ENCODE data around the gene CHRNE. TPM values are rescaled to one million over a fixed set of nuclear protein-coding genes. Genes with fewer than 3 reads are reported as not detected.
"Not testable (repeated sequence)": the region's sequence is repeated elsewhere in the genome, so short reads cannot be mapped to it uniquely, and the experiment has no call there.

Gene CHRNE
- total RNA-seq, 2 donors from 2014 or later: 0.33 to 1.8 TPM

GRCh38 chr17:4933646-4934045 is 30.7 kb upstream of the CHRNE start:
- ATAC-seq (no peak), DNase-seq (no peak)
- Histone ChIP-seq H3K4me1 (peaks cover 12% of the 10 kb centered on the region), H3K9me3 (no peaks in the 10 kb centered on the region), H3K36me3 (replicated peaks in 1 of 2; ENCODE audit: insufficient read depth in 1 of 2, low read depth in 2 of 2) (peaks cover 0 to 9% of the 10 kb centered on the region in 2 donors), H3K27me3 (no peaks in the 10 kb centered on the region), H3K4me3 (no peak overlapping the region), H3K27ac (no peak overlapping the region)
- intact Hi-C loops (cut with DNase I): no loop called here
- 60 to 62% methylated on average over 9 to 15 of the region's 16 CpGs for WGBS, 2 donors
- TF ChIP-seq, protein P1, sequence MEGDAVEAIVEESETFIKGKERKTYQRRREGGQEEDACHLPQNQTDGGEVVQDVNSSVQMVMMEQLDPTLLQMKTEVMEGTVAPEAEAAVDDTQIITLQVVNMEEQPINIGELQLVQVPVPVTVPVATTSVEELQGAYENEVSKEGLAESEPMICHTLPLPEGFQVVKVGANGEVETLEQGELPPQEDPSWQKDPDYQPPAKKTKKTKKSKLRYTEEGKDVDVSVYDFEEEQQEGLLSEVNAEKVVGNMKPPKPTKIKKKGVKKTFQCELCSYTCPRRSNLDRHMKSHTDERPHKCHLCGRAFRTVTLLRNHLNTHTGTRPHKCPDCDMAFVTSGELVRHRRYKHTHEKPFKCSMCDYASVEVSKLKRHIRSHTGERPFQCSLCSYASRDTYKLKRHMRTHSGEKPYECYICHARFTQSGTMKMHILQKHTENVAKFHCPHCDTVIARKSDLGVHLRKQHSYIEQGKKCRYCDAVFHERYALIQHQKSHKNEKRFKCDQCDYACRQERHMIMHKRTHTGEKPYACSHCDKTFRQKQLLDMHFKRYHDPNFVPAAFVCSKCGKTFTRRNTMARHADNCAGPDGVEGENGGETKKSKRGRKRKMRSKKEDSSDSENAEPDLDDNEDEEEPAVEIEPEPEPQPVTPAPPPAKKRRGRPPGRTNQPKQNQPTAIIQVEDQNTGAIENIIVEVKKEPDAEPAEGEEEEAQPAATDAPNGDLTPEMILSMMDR (IDR thresholded peaks at IDR 0.05): no peak
- TF ChIP-seq POLR2A (IDR thresholded peaks at IDR 0.05): no peak

- WGBS, 2 donors: 85 to 86% methylated on average over 1 to 12 of the region's 12 CpGs
- ATAC-seq: no peak
- Histone ChIP-seq H3K27ac (no peak overlapping the region), H3K9me3 (no peaks in the 10 kb centered on the region), H3K4me3 (no peak overlapping the region), H3K36me3 (replicated peaks in 1 of 2; ENCODE audit: insufficient read depth in 1 of 2, low read depth in 2 of 2) (peaks cover 0 to 5% of the 10 kb centered on the region in 2 donors), H3K4me1 (peaks cover 6% of the 10 kb centered on the region), H3K27me3 (no peaks in the 10 kb centered on the region)
- TF ChIP-seq, protein P1 (IDR thresholded peaks at IDR 0.05): no peak
- TF ChIP-seq POLR2A (IDR thresholded peaks at IDR 0.05): no peak
- no peak for DNase-seq
- intact Hi-C loops (cut with DNase I): no loop called here
Observed at GRCh38 chr17:4932756-4933155, 29.9 kb upstream of the CHRNE start.

GRCh38 chr17:4931963-4932362 is 29.1 kb upstream of the CHRNE start, which contains the start of gene GP1BA:
TSS of gene GP1BA (plus strand) at chr17:4932277. CDS start at chr17:4932605, 328 bp downstream.
- no peak for ATAC-seq
- Histone ChIP-seq H3K9me3 (no peaks in the 10 kb centered on the region), H3K27me3 (no peaks in the 10 kb centered on the region), H3K4me1 (peaks cover 6% of the 10 kb centered on the region), H3K4me3 (no peak within 1 kb of the TSS), H3K36me3 (replicated peaks in 1 of 2; ENCODE audit: insufficient read depth in 1 of 2, low read depth in 2 of 2) (no peaks in the 10 kb centered on the region), H3K27ac (no peak within 1 kb of the TSS)
- no peak for TF ChIP-seq POLR2A (IDR thresholded peaks at IDR 0.05)
- TF ChIP-seq, protein P1 (IDR thresholded peaks at IDR 0.05): no peak
- WGBS, 2 donors: 64 to 87% methylated on average over 14 of the region's 14 CpGs
- DNase-seq: no peak
- intact Hi-C loops (cut with DNase I): no loop called here

DNA sequence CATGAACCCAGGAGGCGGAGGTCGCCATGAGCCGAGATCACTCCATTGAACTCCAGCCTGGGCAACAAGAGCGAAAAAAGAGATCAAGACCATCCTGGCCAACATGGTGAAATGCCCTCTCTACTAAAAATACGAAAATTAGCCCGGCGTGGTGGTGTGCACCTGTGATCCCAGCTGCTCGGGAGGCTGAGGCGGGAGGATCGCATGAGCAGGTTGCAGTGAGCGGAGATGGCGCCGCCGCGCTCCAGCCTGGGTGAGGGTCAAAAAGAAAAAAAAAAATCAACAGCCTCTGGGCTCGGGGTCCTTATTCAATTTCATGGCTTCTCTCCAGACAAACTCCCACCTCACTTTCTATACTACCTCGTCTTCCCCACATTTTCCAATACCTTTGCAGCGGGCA is 26.0 kb upstream of the CHRNE start:
- DNase-seq (no peak), ATAC-seq (no peak)
- H3K4me3 ChIP-seq: no peak overlapping the region
- H3K27ac ChIP-seq: no peak overlapping the region
- H3K36me3 ChIP-seq (replicated peaks in 1 of 2; ENCODE audit: insufficient read depth in 1 of 2, low read depth in 2 of 2): no peaks in the 10 kb centered on the region
- intact Hi-C loops (cut with DNase I): no loop called here
- no peaks in the 10 kb centered on the region for H3K9me3 ChIP-seq
- H3K4me1 ChIP-seq: no peaks in the 10 kb centered on the region
- no peaks in the 10 kb centered on the region for H3K27me3 ChIP-seq
- 92 to 93% methylated on average over 18 of the region's 18 CpGs for WGBS, 2 donors
- TF ChIP-seq, protein P1 (IDR thresholded peaks at IDR 0.05): no peak
- TF ChIP-seq POLR2A (IDR thresholded peaks at IDR 0.05): no peak

DNA sequence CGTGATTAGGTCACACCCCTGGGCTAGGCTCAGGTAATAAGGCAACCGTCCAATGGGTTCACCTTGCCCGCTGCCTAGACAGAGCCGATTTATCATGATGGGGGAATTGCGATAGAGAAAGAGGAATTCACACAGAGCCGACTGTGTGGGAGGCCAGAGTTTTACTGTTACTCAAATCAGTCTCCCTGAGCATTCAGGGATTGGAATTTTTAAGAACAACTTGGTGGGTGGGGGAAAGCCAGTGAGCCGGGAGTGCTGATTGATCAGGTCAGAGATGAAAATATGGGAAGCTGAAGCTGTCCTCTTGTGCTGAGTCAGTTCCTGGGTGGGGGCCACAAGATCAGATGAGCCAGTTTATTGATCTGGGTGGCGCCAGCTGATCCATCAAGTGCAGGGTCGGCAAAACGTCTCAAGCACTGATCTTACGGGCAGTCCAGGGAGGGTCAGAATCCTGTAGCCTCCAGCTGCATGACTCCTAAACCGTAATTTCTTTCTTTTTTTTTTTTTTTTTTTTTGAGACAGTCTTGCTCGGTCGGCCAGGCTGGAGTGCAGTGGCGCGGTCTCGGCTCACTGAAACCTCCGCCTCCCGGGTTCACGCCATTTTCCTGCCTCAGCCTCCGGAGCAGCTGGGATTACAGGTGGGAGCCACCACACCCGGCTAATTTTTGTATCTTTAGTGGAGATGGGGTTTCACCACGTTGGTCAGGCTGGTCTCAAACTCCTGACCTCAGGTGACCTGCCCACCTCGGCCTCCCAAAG is 23.9 kb upstream of the CHRNE start:
- H3K27ac ChIP-seq; H3K4me3 ChIP-seq; intact Hi-C loops (cut with DNase I); H3K4me1 ChIP-seq; H3K36me3 ChIP-seq (replicated peaks in 1 of 2; ENCODE audit: insufficient read depth in 1 of 2, low read depth in 2 of 2); ATAC-seq; H3K9me3 ChIP-seq; H3K27me3 ChIP-seq; DNase-seq: not testable (repeated sequence)
- WGBS, 2 donors: 77 to 83% methylated on average over 24 of the region's 24 CpGs

Measured in body of pancreas (tissue), 4 donors.